ENCODE results near the gene ZSCAN5B. TPM values are rescaled to one million over a fixed set of nuclear protein-coding genes. Genes with fewer than 3 reads are reported as not detected.

ZSCAN5B gene
- total and polyA plus RNA-seq, 2 of the 8 experiments (the other 6 are each of a cell fraction or from before 2014, with no cell fraction given), result not detected

- no peak for FAIRE-seq
- ChIA-PET POLR2A (ENCODE audit: partially characterized antibody) (interaction anchor here (1.6 to 5.2 kb wide), 2 partner anchors 10 to 16 kb away, joined by 5 to 21 read pairs; no protein-coding TSS in a partner anchor), CTCF (ENCODE audit: partially characterized antibody) (interaction anchor here (0.6 to 6.5 kb wide), 3 partner anchors 9 to 201 kb away, joined by 3 to 47 read pairs (median 5); no protein-coding TSS in a partner anchor)
- Histone ChIP-seq H3K79me1 (ENCODE audit: low read depth, low read length) (peaks cover 12% of the 10 kb centered on the region), H3K14ac (ENCODE audit: insufficient read length) (no peak overlapping the region), H3K36me3 (ENCODE audit: control insufficient read depth in 2 of 4, insufficient read depth in 4 of 4, low read length in 3 of 4) (peaks cover 0 to 22% (median 6%) of the 10 kb centered on the region in 4 experiments; a peak in 5 of 8 replicates), H3K9me3 (ENCODE audit: insufficient read depth in 2 of 2, low read depth in 1 of 2, low read length in 1 of 2) (no peaks in the 10 kb centered on the region), H2BK12ac (ENCODE audit: low read depth, low read length) (no peak overlapping the region), H3K18ac (ENCODE audit: extremely low read depth, low read length) (no peak overlapping the region), H4K5ac (ENCODE audit: insufficient read length, low read depth, low read length) (no peak overlapping the region), H4K91ac (replicated peaks; ENCODE audit: insufficient read length, low read length) (no peak overlapping the region), H3K4me1 (replicated peaks in 1 of 4; ENCODE audit: control insufficient read depth in 3 of 4, insufficient read depth in 4 of 4, low read length in 3 of 4) (peaks cover 0 to 7% (median 3%) of the 10 kb centered on the region in 4 experiments; a peak in 5 of 7 replicates), H3K27ac (ENCODE audit: low read depth, low read length) (no peak overlapping the region), H3K79me2 (ENCODE audit: control insufficient read depth in 1 of 2, insufficient read depth in 2 of 2, low read length in 2 of 2) (peaks cover 0 to 34% of the 10 kb centered on the region in 2 experiments; a peak in 2 of 4 replicates), H3K23me2 (ENCODE audit: low read depth, low read length) (peaks cover 8% of the 10 kb centered on the region; the same call in 1 of the 2 replicates), H2BK5ac (ENCODE audit: low read depth, low read length) (no peak overlapping the region), H4K8ac (ENCODE audit: extremely low read depth, insufficient read depth, low read length) (no peak overlapping the region), H3K56ac (replicated peaks; ENCODE audit: insufficient read length, low read depth, low read length) (no peak overlapping the region), H2AK5ac (ENCODE audit: low read depth, low read length) (no peak overlapping the region), H2BK120ac (replicated peaks; ENCODE audit: low read depth, low read length) (no peak overlapping the region), H3K23ac (ENCODE audit: insufficient read length) (no peak overlapping the region), H2BK20ac (ENCODE audit: low read length) (no peak overlapping the region), H2AFZ (ENCODE audit: low read length) (no peak overlapping the region), H3K4me2 (ENCODE audit: insufficient read depth in 1 of 2, low read depth in 2 of 2, low read length in 2 of 2) (no peak overlapping the region), H3K27me3 (replicated peaks in 1 of 4; ENCODE audit: control insufficient read depth in 3 of 4, extremely low read depth in 1 of 4, insufficient read depth in 3 of 4, low read length in 3 of 4) (no peaks in the 10 kb centered on the region), H3K9ac (replicated peaks in 1 of 4; ENCODE audit: extremely low read depth in 1 of 4, low read depth in 3 of 4, low read length in 3 of 4) (no peak overlapping the region), H4K20me1 (replicated peaks in 1 of 2; ENCODE audit: control insufficient read depth in 1 of 2, insufficient read depth in 2 of 2, low read length in 2 of 2) (peaks cover 1 to 18% of the 10 kb centered on the region in 2 experiments), H2BK15ac (ENCODE audit: low read length) (no peak overlapping the region), H3K4me3 (ENCODE audit: extremely low read depth in 1 of 4, insufficient read depth in 2 of 4, low read depth in 3 of 4, low read length in 4 of 4) (no peak overlapping the region), H3K4ac (replicated peaks; ENCODE audit: insufficient read length, low read depth, low read length) (no peak overlapping the region)
- no peak for DNase-seq (ENCODE audit: low read depth in 1 of 2, low spot score in 2 of 2)
- WGBS, 2 experiments (ENCODE audit: extremely low coverage in 1 of 2, insufficient coverage in 1 of 2, insufficient read length in 1 of 2, insufficient replicate concordance in 2 of 2, low coverage in 1 of 2, low lambda C conversion rate in 2 of 2, missing lambda C conversion rate in 1 of 2), result 83% methylated on average over 12 of the region's 12 CpGs; no CpG with 5 or more reads in 1 of the 2 experiments
- TF ChIP-seq SAP30 (IDR thresholded peaks at IDR 0.05; ENCODE audit: insufficient read depth, insufficient replicate concordance, low read length) (no peak), E2F6 (IDR thresholded peaks at IDR 0.05) (no peak), PHF8 (conservative IDR thresholded peaks at IDR 0.05; ENCODE audit: low read depth, low read length) (no peak), RXRA (IDR thresholded peaks at IDR 0.05; ENCODE audit: insufficient read depth, low read depth, low read length) (no peak), GABPA (IDR thresholded peaks at IDR 0.05; ENCODE audit: borderline replicate concordance, insufficient read depth, low read length) (no peak), CEBPB (IDR thresholded peaks at IDR 0.05; ENCODE audit: low read depth, low read length) (no peak), CTCF (IDR thresholded peaks at IDR 0.05; ENCODE audit: control extremely low read depth in 1 of 3, insufficient read depth in 1 of 3, low read depth in 1 of 3, low read length in 3 of 3) (no peak), USF2 (IDR thresholded peaks at IDR 0.05; ENCODE audit: low read length) (no peak)
These were observed 52.8 kb downstream of the ZSCAN5B start for GRCh38 chr19:56144831-56145230.

Data from H1 (cell line).